ENCODE results near the gene ITPK1. TPM values are rescaled to one million over a fixed set of nuclear protein-coding genes. Genes with fewer than 3 reads are reported as not detected.
A peak's percentile ranks its signal among the peaks of the same experiment; 100 is the strongest.

The ITPK1 gene
- polyA plus RNA-seq, 2 donors: 15.8 to 22.4 TPM

DNA sequence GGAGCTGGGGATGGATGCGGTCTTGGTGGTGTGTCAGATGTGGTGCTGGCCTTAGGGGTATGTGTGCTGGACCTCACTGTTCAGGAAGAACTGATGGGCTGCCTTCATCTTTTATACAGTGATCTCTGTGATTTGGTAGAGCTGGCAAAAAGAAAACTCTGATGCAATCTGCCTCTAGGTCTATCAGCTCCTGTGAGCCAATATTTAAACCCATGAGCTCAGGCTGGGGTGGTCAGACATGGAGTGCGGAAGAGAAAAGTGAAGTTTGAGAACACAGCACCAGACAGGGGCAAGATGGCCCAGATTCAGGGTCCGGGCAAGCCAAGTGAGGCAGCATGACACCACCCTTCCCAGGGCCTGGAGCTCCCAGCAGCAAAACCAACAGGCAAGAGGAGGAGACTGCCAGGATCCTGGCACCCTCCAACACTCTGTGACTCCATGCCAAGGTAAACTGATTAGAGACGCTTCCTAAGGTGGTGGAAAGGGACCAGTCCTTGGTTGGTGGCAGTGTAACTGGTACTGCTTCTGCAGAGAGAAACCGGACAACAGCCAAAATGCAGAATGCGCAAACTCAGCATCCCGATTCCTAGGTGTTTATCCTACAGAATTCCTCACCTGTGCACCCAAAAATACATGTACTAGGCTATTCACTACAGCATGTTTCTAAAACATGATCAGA lies 110.5 kb downstream of the ITPK1 start:
- Histone ChIP-seq H3K27me3 (ENCODE audit: control insufficient read depth in 1 of 2, insufficient read depth in 2 of 2, low read length in 2 of 2) (no peaks in the 10 kb centered on the region), H3K27ac (ENCODE audit: low read depth in 2 of 2, low read length in 1 of 2) (peak overlapping the region in 1 of 2 donors; percentile 61), H3K36me3 (ENCODE audit: control insufficient read depth in 2 of 2, insufficient read depth in 2 of 2, low read length in 1 of 2) (peaks cover 0 to 1% of the 10 kb centered on the region in 2 donors), H3K4me1 (ENCODE audit: control insufficient read depth in 2 of 2, insufficient read depth in 2 of 2, low read length in 1 of 2) (peaks cover 11 to 37% of the 10 kb centered on the region in 2 donors), H3K4me3 (ENCODE audit: low read depth in 1 of 2, low read length in 2 of 2) (no peak overlapping the region), H3K9me3 (ENCODE audit: control insufficient read depth in 2 of 2, insufficient read depth in 1 of 2, low read depth in 1 of 2, low read length in 1 of 2) (no peaks in the 10 kb centered on the region)
- 64 to 69% methylated on average over 7 of the region's 7 CpGs for WGBS, 2 donors

DNA sequence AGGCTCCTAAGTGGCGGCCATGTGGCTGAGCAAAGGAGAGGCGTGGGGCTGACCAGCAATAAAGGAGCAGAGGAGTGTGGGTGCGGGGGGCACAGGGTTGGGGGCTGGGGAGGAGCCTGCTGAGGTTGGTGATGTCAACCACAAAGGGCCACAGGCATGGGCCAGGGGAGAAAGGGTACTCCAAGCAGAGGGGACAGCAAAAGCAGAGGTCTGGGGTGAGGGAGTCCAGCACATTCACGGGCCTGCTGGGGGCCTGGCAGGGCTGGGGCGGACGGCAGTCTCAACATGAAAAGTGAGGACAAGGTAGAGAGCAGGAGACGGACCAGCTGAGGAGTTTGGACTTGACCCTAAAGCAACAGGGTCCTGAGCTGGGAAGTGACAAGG lies 111.0 kb downstream of the ITPK1 start:
- Histone ChIP-seq H3K36me3 (ENCODE audit: control insufficient read depth in 2 of 2, insufficient read depth in 2 of 2, low read length in 1 of 2) (no peaks in the 10 kb centered on the region), H3K4me3 (ENCODE audit: low read depth in 1 of 2, low read length in 2 of 2) (no peak overlapping the region), H3K9me3 (ENCODE audit: control insufficient read depth in 2 of 2, insufficient read depth in 1 of 2, low read depth in 1 of 2, low read length in 1 of 2) (no peaks in the 10 kb centered on the region), H3K27me3 (ENCODE audit: control insufficient read depth in 1 of 2, insufficient read depth in 2 of 2, low read length in 2 of 2) (no peaks in the 10 kb centered on the region), H3K4me1 (ENCODE audit: control insufficient read depth in 2 of 2, insufficient read depth in 2 of 2, low read length in 1 of 2) (peaks cover 11 to 37% of the 10 kb centered on the region in 2 donors), H3K27ac (ENCODE audit: low read depth in 2 of 2, low read length in 1 of 2) (peak overlapping the region in 1 of 2 donors; percentile 40)
- WGBS, 2 donors: 89 to 92% methylated on average over 7 of the region's 7 CpGs

- peak overlapping the region in 1 of 2 donors; percentile 40 for H3K27ac ChIP-seq (ENCODE audit: low read depth in 2 of 2, low read length in 1 of 2)
Measured at GRCh38 chr14:93003945-93004698, 111.6 kb downstream of the ITPK1 start.

GRCh38 chr14:93002851-93003298 lies 112.8 kb downstream of the ITPK1 start:
- Histone ChIP-seq H3K27me3 (ENCODE audit: control insufficient read depth in 1 of 2, insufficient read depth in 2 of 2, low read length in 2 of 2) (no peaks in the 10 kb centered on the region), H3K9me3 (ENCODE audit: control insufficient read depth in 2 of 2, insufficient read depth in 1 of 2, low read depth in 1 of 2, low read length in 1 of 2) (no peaks in the 10 kb centered on the region), H3K4me3 (ENCODE audit: low read depth in 1 of 2, low read length in 2 of 2) (no peak overlapping the region), H3K27ac (ENCODE audit: low read depth in 2 of 2, low read length in 1 of 2) (no peak overlapping the region), H3K4me1 (ENCODE audit: control insufficient read depth in 2 of 2, insufficient read depth in 2 of 2, low read length in 1 of 2) (peaks cover 11 to 33% of the 10 kb centered on the region in 2 donors), H3K36me3 (ENCODE audit: control insufficient read depth in 2 of 2, insufficient read depth in 2 of 2, low read length in 1 of 2) (no peaks in the 10 kb centered on the region)
- 89 to 94% methylated on average over 5 of the region's 5 CpGs for WGBS, 2 donors

More at GRCh38 chr14:93003945-93004698, 111.6 kb downstream of the ITPK1 start:
- Histone ChIP-seq H3K4me1 (ENCODE audit: control insufficient read depth in 2 of 2, insufficient read depth in 2 of 2, low read length in 1 of 2) (peaks cover 11 to 37% of the 10 kb centered on the region in 2 donors), H3K9me3 (ENCODE audit: control insufficient read depth in 2 of 2, insufficient read depth in 1 of 2, low read depth in 1 of 2, low read length in 1 of 2) (no peaks in the 10 kb centered on the region), H3K4me3 (ENCODE audit: low read depth in 1 of 2, low read length in 2 of 2) (no peak overlapping the region), H3K27me3 (ENCODE audit: control insufficient read depth in 1 of 2, insufficient read depth in 2 of 2, low read length in 2 of 2) (no peaks in the 10 kb centered on the region), H3K36me3 (ENCODE audit: control insufficient read depth in 2 of 2, insufficient read depth in 2 of 2, low read length in 1 of 2) (no peaks in the 10 kb centered on the region)
- 76 to 79% methylated on average over 18 of the region's 18 CpGs for WGBS, 2 donors

GRCh38 chr14:93002049-93002448 lies 113.7 kb downstream of the ITPK1 start:
- no peak overlapping the region for H3K4me3 ChIP-seq (ENCODE audit: low read depth in 1 of 2, low read length in 2 of 2)
- H3K27me3 ChIP-seq (ENCODE audit: control insufficient read depth in 1 of 2, insufficient read depth in 2 of 2, low read length in 2 of 2): no peaks in the 10 kb centered on the region
- H3K36me3 ChIP-seq (ENCODE audit: control insufficient read depth in 2 of 2, insufficient read depth in 2 of 2, low read length in 1 of 2): no peaks in the 10 kb centered on the region
- 97 to 98% methylated on average over 6 of the region's 6 CpGs for WGBS, 2 donors
- H3K4me1 ChIP-seq (ENCODE audit: control insufficient read depth in 2 of 2, insufficient read depth in 2 of 2, low read length in 1 of 2): peaks cover 8 to 26% of the 10 kb centered on the region in 2 donors
- no peak overlapping the region for H3K27ac ChIP-seq (ENCODE audit: low read depth in 2 of 2, low read length in 1 of 2)
- no peaks in the 10 kb centered on the region for H3K9me3 ChIP-seq (ENCODE audit: control insufficient read depth in 2 of 2, insufficient read depth in 1 of 2, low read depth in 1 of 2, low read length in 1 of 2)

- Histone ChIP-seq H3K4me3 (ENCODE audit: low read depth in 1 of 2, low read length in 2 of 2) (no peak overlapping the region), H3K36me3 (ENCODE audit: control insufficient read depth in 2 of 2, insufficient read depth in 2 of 2, low read length in 1 of 2) (peaks cover 0 to 6% of the 10 kb centered on the region in 2 donors), H3K4me1 (ENCODE audit: control insufficient read depth in 2 of 2, insufficient read depth in 2 of 2, low read length in 1 of 2) (peaks cover 6 to 7% of the 10 kb centered on the region in 2 donors), H3K27ac (ENCODE audit: low read depth in 2 of 2, low read length in 1 of 2) (no peak overlapping the region), H3K9me3 (ENCODE audit: control insufficient read depth in 2 of 2, insufficient read depth in 1 of 2, low read depth in 1 of 2, low read length in 1 of 2) (no peaks in the 10 kb centered on the region), H3K27me3 (ENCODE audit: control insufficient read depth in 1 of 2, insufficient read depth in 2 of 2, low read length in 2 of 2) (no peaks in the 10 kb centered on the region)
- 79 to 89% methylated on average over 10 of the region's 10 CpGs for WGBS, 2 donors
Measured at GRCh38 chr14:92998946-92999345, 116.8 kb downstream of the ITPK1 start.

DNA sequence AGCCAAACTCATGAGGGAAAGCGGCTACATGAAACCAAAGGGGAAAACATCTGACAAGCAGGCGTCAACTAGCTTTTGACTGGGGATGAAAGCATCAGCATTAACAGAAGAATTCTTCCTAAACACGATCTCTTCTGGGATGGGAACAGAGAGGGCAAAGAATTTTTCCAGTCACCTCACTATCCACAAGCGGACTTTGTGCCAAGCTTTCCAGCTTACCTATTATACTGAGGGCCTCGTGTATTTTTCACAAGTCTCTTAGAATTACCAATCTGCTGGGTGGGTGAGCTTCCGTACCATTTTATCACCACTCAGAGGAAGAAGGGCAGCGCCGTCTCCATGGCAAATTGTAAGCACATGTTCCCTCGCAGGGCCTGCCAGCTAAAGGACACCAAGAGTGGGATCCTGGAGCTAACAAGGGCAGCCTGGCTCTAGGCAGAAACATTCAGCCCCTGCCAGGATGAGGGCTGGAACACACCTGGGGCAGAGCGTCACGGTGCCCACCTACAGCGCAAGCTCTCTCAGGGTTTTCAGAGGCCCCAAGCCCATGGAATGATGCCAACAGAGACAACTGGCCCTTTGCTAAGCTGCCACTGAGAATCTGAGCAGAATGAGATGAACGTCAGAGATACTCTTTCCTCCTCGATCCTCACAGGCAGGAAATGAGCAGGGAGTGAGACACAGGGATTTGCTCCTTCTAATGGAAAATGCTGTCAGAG lies 118.2 kb downstream of the ITPK1 start:
- H3K27me3 ChIP-seq (ENCODE audit: control insufficient read depth in 1 of 2, insufficient read depth in 2 of 2, low read length in 2 of 2): no peaks in the 10 kb centered on the region
- H3K27ac ChIP-seq (ENCODE audit: low read depth in 2 of 2, low read length in 1 of 2): peak overlapping the region in 1 of 2 donors; percentile 47
- H3K36me3 ChIP-seq (ENCODE audit: control insufficient read depth in 2 of 2, insufficient read depth in 2 of 2, low read length in 1 of 2): peaks cover 3 to 13% of the 10 kb centered on the region in 2 donors
- H3K4me3 ChIP-seq (ENCODE audit: low read depth in 1 of 2, low read length in 2 of 2): no peak overlapping the region
- H3K9me3 ChIP-seq (ENCODE audit: control insufficient read depth in 2 of 2, insufficient read depth in 1 of 2, low read depth in 1 of 2, low read length in 1 of 2): no peaks in the 10 kb centered on the region
- 87 to 89% methylated on average over 14 of the region's 14 CpGs for WGBS, 2 donors
- peaks cover 0 to 4% of the 10 kb centered on the region in 2 donors for H3K4me1 ChIP-seq (ENCODE audit: control insufficient read depth in 2 of 2, insufficient read depth in 2 of 2, low read length in 1 of 2)

- no peaks in the 10 kb centered on the region for H3K27me3 ChIP-seq (ENCODE audit: control insufficient read depth in 1 of 2, insufficient read depth in 2 of 2, low read length in 2 of 2)
- peaks cover 0 to 7% of the 10 kb centered on the region in 2 donors for H3K4me1 ChIP-seq (ENCODE audit: control insufficient read depth in 2 of 2, insufficient read depth in 2 of 2, low read length in 1 of 2)
- H3K4me3 ChIP-seq (ENCODE audit: low read depth in 1 of 2, low read length in 2 of 2): no peak overlapping the region
- no peaks in the 10 kb centered on the region for H3K9me3 ChIP-seq (ENCODE audit: control insufficient read depth in 2 of 2, insufficient read depth in 1 of 2, low read depth in 1 of 2, low read length in 1 of 2)
- peaks cover 3 to 16% of the 10 kb centered on the region in 2 donors for H3K36me3 ChIP-seq (ENCODE audit: control insufficient read depth in 2 of 2, insufficient read depth in 2 of 2, low read length in 1 of 2)
- no peak overlapping the region for H3K27ac ChIP-seq (ENCODE audit: low read depth in 2 of 2, low read length in 1 of 2)
- WGBS, 2 donors: 71 to 80% methylated on average over 9 of the region's 9 CpGs
Measured at GRCh38 chr14:92995620-92996019, 120.1 kb downstream of the ITPK1 start.

DNA sequence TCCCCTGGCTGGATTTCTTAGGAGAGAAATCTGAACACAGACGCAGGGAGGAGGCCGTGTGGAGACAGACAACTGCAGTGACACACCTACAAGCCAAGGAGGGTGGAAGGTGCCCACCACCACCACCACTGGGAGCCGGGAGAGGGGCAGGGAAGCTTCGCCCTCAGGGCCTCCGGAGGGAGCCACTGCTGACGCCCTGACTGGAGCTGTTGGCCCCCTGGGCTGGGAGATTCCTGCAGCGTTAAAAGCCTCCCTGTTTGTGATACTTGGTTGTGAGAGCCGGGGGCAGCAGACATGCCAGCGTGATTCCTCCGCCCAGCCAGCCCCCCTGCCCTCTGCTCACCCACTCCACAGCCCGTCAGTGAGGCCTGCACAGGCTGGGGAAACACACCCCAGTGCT lies 120.8 kb downstream of the ITPK1 start:
- no peaks in the 10 kb centered on the region for H3K9me3 ChIP-seq (ENCODE audit: control insufficient read depth in 2 of 2, insufficient read depth in 1 of 2, low read depth in 1 of 2, low read length in 1 of 2)
- WGBS, 2 donors: 88 to 94% methylated on average over 11 of the region's 11 CpGs
- H3K36me3 ChIP-seq (ENCODE audit: control insufficient read depth in 2 of 2, insufficient read depth in 2 of 2, low read length in 1 of 2): peaks cover 3 to 16% of the 10 kb centered on the region in 2 donors
- no peak overlapping the region for H3K27ac ChIP-seq (ENCODE audit: low read depth in 2 of 2, low read length in 1 of 2)
- H3K27me3 ChIP-seq (ENCODE audit: control insufficient read depth in 1 of 2, insufficient read depth in 2 of 2, low read length in 2 of 2): no peaks in the 10 kb centered on the region
- H3K4me1 ChIP-seq (ENCODE audit: control insufficient read depth in 2 of 2, insufficient read depth in 2 of 2, low read length in 1 of 2): peaks cover 0 to 7% of the 10 kb centered on the region in 2 donors
- H3K4me3 ChIP-seq (ENCODE audit: low read depth in 1 of 2, low read length in 2 of 2): no peak overlapping the region

All from esophagus (tissue), 2 donors.